ENCODE results near the gene EGR4. TPM values are rescaled to one million over a fixed set of nuclear protein-coding genes. Genes with fewer than 3 reads are reported as not detected.
A peak's percentile ranks its signal among the peaks of the same experiment; 100 is the strongest.

Gene EGR4
- total RNA-seq, 1 donor, result not detected

DNA sequence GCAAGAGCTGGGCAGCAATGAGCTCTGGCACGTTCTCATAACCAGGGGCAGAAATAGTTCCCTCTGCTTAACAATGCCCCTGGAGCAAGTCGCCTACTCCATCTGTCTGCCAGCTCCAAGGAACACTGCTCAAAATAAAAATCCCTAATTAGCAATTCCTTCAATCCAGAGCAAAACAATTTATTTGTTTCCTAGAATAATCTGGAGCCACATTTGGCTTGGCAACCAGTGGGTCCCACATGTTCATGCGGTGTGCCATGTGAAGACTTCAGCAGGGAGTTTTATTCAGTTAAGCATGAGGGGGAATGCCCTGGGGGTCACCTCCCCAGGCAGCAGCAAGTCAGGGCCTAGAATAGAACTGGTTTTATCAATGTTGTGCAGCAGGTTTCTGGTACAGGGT is 7.6 kb upstream of the EGR4 start:
- H3K27ac ChIP-seq (ENCODE audit: low read depth, low read length), result no peak overlapping the region
- no peak overlapping the region for H2AFZ ChIP-seq (ENCODE audit: low read length)
- no peaks in the 10 kb centered on the region for H3K4me1 ChIP-seq (ENCODE audit: insufficient read depth, low read length)
- no peaks in the 10 kb centered on the region for H3K9me3 ChIP-seq (ENCODE audit: low read depth, low read length)
- TF ChIP-seq, protein P1, sequence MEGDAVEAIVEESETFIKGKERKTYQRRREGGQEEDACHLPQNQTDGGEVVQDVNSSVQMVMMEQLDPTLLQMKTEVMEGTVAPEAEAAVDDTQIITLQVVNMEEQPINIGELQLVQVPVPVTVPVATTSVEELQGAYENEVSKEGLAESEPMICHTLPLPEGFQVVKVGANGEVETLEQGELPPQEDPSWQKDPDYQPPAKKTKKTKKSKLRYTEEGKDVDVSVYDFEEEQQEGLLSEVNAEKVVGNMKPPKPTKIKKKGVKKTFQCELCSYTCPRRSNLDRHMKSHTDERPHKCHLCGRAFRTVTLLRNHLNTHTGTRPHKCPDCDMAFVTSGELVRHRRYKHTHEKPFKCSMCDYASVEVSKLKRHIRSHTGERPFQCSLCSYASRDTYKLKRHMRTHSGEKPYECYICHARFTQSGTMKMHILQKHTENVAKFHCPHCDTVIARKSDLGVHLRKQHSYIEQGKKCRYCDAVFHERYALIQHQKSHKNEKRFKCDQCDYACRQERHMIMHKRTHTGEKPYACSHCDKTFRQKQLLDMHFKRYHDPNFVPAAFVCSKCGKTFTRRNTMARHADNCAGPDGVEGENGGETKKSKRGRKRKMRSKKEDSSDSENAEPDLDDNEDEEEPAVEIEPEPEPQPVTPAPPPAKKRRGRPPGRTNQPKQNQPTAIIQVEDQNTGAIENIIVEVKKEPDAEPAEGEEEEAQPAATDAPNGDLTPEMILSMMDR (IDR thresholded peaks at IDR 0.05; ENCODE audit: extremely low read depth, low read depth, low read length), result no peak
- DNase-seq (ENCODE audit: insufficient read length, low spot score, missing footprints), result no peak
- H3K36me3 ChIP-seq (ENCODE audit: insufficient read depth, low read length), result no peaks in the 10 kb centered on the region
- no peaks in the 10 kb centered on the region for H4K20me1 ChIP-seq (ENCODE audit: insufficient read depth, low read length)
- H3K4me2 ChIP-seq (ENCODE audit: insufficient read depth, low read length), result no peak overlapping the region
- no peaks in the 10 kb centered on the region for H3K79me2 ChIP-seq (ENCODE audit: insufficient read depth, low read length)
- no peak overlapping the region for H3K4me3 ChIP-seq (ENCODE audit: insufficient read depth, low read length)
- peaks cover 16% of the 10 kb centered on the region for H3K27me3 ChIP-seq (ENCODE audit: insufficient read depth, low read length)

DNA sequence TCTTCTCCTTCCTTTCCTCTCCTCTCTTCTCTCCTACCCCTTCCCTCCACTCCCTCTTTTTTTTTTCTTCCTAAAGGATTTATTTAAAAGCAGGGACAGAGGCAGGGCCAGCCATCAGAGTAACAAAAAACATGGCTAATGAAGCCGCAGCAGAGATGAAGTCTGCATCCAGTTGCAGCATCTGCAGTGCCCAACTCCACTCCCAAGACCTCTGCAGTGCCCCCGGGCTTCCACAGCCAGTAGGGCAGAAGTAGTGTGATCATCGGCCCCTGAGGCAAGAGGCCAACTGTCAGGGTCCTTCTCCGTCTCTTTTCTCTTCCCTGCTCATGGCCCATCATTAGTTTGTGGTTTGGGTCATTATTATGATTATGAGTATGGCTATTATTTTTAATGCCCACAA is 4.2 kb upstream of the EGR4 start:
- H3K79me2 ChIP-seq (ENCODE audit: insufficient read depth, low read length), result no peaks in the 10 kb centered on the region
- no peaks in the 10 kb centered on the region for H3K4me1 ChIP-seq (ENCODE audit: insufficient read depth, low read length)
- no peak overlapping the region for H3K4me2 ChIP-seq (ENCODE audit: insufficient read depth, low read length)
- no peaks in the 10 kb centered on the region for H3K9me3 ChIP-seq (ENCODE audit: low read depth, low read length)
- H4K20me1 ChIP-seq (ENCODE audit: insufficient read depth, low read length), result no peaks in the 10 kb centered on the region
- DNase-seq (ENCODE audit: insufficient read length, low spot score, missing footprints), result no peak
- H2AFZ ChIP-seq (ENCODE audit: low read length), result no peak overlapping the region
- TF ChIP-seq, protein P1 (IDR thresholded peaks at IDR 0.05; ENCODE audit: extremely low read depth, low read depth, low read length), result no peak
- peaks cover 43% of the 10 kb centered on the region for H3K27me3 ChIP-seq (ENCODE audit: insufficient read depth, low read length)
- no peak overlapping the region for H3K4me3 ChIP-seq (ENCODE audit: insufficient read depth, low read length)
- no peak overlapping the region for H3K27ac ChIP-seq (ENCODE audit: low read depth, low read length)
- H3K36me3 ChIP-seq (ENCODE audit: insufficient read depth, low read length), result no peaks in the 10 kb centered on the region

DNA sequence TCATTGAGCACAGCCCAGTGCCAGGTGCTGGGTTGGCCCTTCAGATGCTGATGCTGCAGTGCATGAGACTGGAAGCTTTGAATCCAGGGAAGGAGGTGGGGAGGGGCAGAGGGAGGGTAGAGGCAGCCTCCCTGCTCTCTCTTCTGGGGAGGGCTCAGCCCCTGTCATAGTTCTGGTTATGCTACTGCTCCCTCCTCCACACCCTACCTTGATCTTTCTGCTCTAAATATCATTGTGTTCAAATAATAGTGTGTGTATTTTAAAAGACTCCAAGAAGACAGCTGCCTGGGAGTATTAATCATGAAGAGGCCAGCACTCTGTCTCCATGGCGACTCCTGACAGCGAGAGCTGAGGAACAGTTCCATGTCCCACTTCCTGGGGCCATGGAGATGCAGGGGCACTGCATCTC is 3.8 kb upstream of the EGR4 start:
- Histone ChIP-seq H3K27me3 (ENCODE audit: insufficient read depth, low read length) (peaks cover 48% of the 10 kb centered on the region), H3K27ac (ENCODE audit: low read depth, low read length) (no peak overlapping the region)
- DNase-seq (ENCODE audit: insufficient read length, low spot score, missing footprints), result peak; percentile 92

DNA sequence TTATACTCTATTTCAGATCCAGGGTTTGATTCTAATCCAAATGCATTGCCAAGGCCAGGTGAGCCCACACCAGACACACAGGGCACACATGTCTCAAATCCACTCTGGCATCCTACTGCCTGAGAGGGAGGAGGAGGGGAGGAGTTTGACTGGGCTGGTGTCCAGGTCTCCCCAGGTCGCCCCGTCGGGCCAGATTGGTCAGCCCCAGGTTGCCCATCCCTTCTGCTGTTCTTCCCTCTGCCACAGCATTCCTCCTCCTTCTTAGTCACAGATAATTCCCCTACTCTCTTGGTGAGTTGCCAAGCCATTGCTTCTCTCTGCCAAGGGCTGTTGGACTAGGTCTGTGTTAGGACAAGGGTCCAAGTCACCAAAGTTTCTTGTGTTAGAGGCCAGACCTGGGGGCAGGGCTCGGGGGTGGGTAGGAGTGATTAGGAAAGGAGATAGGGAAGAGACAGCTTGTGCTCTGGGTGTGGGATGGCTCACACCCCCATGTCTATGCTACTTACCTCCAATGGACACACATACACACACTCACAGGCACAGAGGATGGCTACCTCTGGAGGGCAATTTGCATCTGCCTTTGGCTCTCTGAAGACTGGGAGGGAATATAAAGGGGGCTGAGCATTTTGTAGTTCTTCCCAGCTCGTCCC is 2.5 kb upstream of the EGR4 start:
- TF ChIP-seq, protein P1 (IDR thresholded peaks at IDR 0.05; ENCODE audit: extremely low read depth, low read depth, low read length), result no peak
- H3K4me2 ChIP-seq (ENCODE audit: insufficient read depth, low read length), result no peak overlapping the region
- no peak overlapping the region for H3K27ac ChIP-seq (ENCODE audit: low read depth, low read length)
- H3K27me3 ChIP-seq (ENCODE audit: insufficient read depth, low read length), result peaks cover 57% of the 10 kb centered on the region
- no peaks in the 10 kb centered on the region for H3K9me3 ChIP-seq (ENCODE audit: low read depth, low read length)
- H3K36me3 ChIP-seq (ENCODE audit: insufficient read depth, low read length), result no peaks in the 10 kb centered on the region
- peak; percentile 26 for DNase-seq (ENCODE audit: insufficient read length, low spot score, missing footprints)
- no peaks in the 10 kb centered on the region for H3K79me2 ChIP-seq (ENCODE audit: insufficient read depth, low read length)
- no peak overlapping the region for H3K4me3 ChIP-seq (ENCODE audit: insufficient read depth, low read length)
- H4K20me1 ChIP-seq (ENCODE audit: insufficient read depth, low read length), result no peaks in the 10 kb centered on the region
- H3K4me1 ChIP-seq (ENCODE audit: insufficient read depth, low read length), result no peaks in the 10 kb centered on the region
- no peak overlapping the region for H2AFZ ChIP-seq (ENCODE audit: low read length)

More for the DNA sequence above, 3.8 kb upstream of the EGR4 start:
- Histone ChIP-seq H3K4me1 (ENCODE audit: insufficient read depth, low read length) (no peaks in the 10 kb centered on the region), H3K4me2 (ENCODE audit: insufficient read depth, low read length) (no peak overlapping the region), H4K20me1 (ENCODE audit: insufficient read depth, low read length) (no peaks in the 10 kb centered on the region), H3K9me3 (ENCODE audit: low read depth, low read length) (no peaks in the 10 kb centered on the region), H2AFZ (ENCODE audit: low read length) (no peak overlapping the region), H3K36me3 (ENCODE audit: insufficient read depth, low read length) (no peaks in the 10 kb centered on the region), H3K79me2 (ENCODE audit: insufficient read depth, low read length) (no peaks in the 10 kb centered on the region), H3K4me3 (ENCODE audit: insufficient read depth, low read length) (no peak overlapping the region)
- TF ChIP-seq, protein P1 (IDR thresholded peaks at IDR 0.05; ENCODE audit: extremely low read depth, low read depth, low read length), result no peak
